Measurements from ENCODE around the gene CAMTA1.

- no peak for TF ChIP-seq CTCF (IDR thresholded peaks at IDR 0.05)
- TF ChIP-seq POLR2A (IDR thresholded peaks at IDR 0.05) = no peak
These were observed 879.6 kb downstream of the CAMTA1 start for GRCh38 chr1:7664893-7665250.
